CD4-positive, alpha-beta T cell treated with Interleukin-4 for 1 hour (primary cell): ENCODE measurements around the gene NXT1.
"Not testable (repeated sequence)": the region's sequence is repeated elsewhere in the genome, so short reads cannot be mapped to it uniquely, and the experiment has no call there.

Experiments
- DNase-seq, 2 donors: peaks; one replicate each; pipeline ENCODE4 v3.0.0-alpha.2; 2020 to 2022

Gene NXT1

DNA sequence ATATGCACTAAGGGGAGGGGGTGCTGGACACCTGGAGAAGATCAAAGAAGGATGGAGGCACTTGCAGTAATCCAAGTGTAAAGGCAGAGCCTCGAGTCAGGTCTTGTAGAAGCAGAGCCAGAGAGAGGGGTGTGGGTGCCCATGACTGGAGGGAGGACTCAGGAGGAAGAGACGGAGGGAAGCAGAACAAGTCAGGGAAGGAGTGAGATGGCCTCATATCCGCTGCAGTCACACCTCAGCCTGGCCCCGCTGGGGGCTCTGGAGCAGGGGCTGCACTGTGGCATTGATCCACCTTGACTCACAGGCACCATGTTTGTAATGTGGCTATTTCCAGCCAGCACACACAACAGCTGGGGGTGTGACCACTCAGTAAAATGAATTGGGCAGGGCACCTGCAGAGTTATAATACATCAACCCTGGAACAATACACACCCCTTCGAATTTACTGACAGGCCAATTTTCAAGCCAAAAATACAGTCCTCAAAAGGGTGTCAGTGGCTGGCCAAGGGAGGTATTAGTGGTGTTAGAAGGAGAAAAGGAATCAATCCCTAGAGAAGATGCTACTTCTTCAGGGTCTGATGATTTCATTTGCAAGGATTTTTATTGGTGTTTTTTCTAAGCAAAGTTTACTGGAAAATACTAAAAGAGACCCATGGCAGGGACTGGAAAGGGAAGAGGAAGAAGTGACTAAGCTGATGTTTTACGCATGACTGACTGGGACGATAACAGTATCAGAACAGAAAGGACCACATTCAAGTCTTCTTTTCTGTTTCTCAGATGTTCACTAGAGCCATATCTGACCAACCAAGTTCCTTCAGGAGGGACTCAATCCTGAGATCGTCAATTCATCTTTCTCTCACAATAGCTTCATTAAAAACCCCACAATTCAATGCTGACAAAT, 18.9 kb upstream of the NXT1 start:
- no peak for DNase-seq

DNA sequence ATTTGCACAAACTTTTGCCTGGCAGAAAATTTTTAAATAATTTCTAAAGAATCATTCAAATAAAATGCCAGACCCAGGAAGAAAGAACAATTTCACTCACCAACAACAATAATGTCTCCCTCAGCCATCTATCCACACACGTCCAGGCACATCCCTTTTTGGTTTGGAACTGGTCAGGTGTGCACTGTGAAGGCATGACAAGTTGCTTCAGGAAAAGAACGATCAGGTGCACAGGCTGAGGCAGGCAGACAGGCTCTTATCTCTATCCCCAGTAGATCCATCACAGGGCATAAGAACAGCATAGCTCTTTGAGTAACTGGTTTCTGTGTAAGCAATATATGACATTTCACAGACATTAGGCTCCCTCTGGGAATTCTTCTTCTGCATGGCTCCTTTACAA, 18.1 kb upstream of the NXT1 start:
- no peak for DNase-seq

DNA sequence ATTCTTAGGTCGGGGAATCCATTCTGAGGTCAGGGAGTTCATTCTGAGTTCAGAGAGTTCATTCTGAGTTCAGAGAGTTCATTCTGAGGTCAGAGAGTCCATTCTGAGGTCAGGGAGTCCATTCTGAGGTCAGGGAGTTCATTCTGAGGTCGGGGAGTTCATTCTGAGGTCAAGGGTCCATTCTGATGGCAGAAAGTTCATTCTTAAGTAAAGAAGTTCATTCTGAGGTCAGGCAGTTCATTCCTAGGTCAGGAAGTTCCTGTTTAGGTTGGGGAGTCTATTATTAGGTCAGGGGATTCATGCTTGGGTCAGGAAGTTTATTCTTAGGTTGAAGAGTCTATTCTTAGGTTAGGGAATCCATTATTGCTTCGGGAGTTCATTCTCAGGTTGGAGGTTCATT, 16.5 kb upstream of the NXT1 start:
- DNase-seq = no peak

DNA sequence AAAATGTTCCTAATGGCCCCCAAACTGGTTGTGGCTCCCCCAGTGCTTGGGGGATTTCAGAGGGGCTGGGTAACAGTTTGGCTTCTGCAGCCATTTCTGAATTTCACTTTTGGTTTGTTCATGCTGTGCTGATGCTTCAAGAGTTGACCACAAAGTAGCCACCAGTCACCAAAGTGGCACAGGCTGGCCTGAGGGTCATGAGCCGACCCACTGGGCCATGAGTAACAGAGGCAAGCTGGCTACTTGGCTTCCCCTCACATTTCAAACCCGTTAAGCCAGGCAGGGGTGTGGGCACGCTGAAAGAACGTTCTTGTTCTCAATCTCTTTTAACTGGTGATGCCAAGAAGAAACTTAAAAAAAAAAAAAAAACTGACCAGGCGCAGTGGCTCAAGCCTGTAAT, 15.1 kb upstream of the NXT1 start:
- no peak for DNase-seq

DNA sequence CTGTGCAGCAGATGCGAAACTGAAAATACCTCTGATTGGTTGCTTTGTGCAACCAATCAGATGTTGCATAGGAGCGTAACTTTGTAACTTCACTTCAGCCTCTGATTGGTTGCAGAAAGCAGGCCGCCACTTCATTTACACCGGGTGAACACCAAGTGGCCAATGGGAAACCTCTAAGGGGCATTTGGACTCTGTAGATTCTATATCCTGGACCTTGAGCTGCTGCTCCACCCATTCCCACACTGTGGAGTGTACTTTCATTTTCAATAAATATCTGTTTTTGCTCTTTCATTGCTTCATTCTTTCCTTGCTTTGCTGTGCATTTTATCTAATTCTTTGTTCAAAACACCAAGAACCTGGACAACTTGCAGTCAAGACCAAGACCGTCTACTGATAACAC, 14.1 kb upstream of the NXT1 start:
- no peak for DNase-seq

DNA sequence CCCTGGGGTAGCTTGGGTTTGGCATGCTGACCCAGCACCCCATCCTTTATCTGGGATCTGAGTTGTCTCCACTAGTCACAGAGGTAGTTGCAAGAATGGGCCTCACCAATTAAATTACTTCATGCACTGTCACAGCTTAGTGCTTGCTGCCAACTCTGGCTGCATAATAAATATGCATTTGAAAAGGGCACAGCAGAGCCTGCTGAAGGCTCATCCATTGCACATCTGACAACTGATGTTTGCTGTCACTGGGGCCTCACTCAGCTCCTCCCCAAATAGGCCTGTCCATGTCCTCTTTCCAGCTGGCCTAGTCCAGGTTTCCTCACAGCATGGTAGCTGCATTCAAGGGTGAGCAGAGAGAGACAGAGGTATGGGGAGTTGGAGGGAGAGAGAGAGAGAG, 13.3 kb upstream of the NXT1 start:
- DNase-seq = no peak

DNA sequence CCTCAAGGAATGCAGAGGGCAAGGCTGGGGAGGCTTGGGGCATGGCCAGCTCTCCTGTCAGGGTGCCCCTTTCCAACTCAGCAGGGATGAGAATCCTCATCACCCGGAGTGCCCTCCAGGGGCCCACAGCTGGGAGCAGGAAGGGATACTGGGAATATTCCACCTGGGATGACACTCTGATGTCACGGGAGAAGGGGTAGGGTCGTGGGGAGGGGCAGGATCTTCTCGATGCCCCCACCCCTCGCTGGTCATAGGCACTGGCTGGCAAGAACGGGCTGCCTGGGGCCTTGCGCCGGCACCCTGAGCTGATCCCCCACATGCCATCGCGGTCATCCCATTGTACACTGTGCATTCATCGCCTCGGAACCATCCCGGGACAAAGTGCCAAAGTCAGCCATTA, 10.6 kb upstream of the NXT1 start:
- no peak for DNase-seq

DNA sequence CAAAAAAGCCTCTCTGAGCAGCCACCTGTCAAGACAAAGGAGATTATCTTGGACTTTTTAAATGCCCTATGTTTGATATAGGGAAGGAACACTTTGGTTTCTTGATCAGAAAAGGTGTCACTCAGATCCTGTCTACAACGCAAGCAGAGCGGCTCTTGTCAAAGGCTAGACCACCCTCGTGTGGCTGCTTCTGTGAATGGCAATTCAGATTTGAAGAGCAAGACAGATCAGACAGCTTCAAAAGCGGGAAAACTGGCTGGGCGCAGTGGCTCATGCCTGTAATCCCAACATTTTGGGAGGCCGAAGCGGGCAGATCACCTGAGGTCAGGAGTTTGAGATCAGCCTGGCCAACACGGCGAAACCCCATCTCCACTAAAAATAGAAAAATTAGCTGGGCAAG, 10.1 kb upstream of the NXT1 start:
- DNase-seq = peak; percentile 30 to 33

DNA sequence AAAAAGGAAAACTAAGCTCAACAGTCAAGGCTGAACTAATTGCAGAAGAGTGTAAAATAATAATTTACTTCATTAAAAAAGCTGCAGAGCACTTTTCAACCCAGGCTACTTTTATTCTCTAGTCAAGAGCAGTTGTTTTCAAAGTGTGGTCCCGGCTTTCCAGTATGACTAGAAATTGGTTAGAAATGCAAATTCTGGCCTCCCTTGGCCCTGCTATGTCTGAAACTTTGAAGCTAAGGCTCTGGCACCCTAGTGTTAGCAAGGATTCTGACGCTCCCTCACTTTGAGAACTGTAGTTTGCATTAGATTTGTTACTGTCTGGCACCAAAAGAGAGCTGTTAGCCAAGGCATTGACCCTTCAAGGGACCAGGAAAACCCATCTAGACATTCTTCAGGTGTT, 9.5 kb upstream of the NXT1 start:
- DNase-seq = no peak

DNA sequence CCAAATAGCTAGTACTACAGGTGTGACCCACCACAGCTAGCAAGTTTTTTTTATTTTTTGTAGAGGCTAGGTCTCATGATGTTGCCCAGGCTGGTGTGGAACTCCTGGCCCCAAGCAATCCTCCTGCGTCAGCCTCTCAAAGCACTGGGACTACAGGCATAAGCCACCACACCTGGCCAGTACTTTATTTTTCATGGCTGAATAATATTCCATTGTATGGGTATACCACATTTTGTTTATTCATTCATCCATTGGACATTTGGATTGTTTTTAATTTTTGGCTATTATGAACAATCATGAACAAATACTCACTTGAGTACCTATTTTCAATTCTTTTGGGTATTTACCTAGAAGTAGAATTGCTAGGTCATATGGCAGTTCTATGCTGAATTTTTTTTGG, 7.0 kb upstream of the NXT1 start:
- no peak for DNase-seq

DNA sequence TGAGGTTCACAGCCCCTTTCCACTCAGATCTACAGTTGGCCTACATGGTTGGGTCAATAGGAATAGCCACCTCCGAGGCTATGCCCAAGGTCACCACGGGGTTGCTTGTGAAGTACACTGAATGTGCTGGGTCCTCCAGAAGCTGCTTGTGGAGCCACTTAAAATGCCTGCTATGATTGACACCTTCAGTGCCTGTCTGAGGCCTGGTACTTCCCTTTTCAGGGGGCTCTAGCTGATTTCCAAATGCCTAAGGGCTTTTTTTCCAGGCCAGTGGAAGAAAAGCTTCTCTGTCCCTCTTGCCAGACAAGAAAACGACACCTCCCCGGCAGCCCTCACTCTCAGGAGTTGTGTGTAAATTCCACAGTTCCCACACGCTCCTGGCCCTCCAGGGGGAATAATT, 6.3 kb upstream of the NXT1 start:
- DNase-seq = no peak

DNA sequence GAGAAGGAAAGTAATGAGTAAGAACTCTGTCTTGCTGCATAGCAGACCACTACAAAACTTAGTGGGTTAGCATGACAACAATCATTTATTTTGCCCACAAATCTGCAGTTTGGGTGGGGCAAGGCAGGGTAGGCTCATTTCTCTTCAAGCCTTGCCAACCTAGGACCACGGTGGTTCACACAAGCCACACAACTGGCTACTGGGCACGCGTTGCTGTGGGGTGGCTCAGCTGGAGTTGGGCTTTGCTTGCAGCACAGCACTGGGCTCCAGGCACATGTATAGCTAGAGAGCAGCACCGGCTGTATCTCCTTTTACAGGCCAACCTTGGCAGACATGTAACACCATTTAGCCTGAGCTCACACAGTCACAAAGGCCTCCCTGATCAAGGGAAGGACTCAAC, 4.6 kb upstream of the NXT1 start:
- DNase-seq = no peak

DNA sequence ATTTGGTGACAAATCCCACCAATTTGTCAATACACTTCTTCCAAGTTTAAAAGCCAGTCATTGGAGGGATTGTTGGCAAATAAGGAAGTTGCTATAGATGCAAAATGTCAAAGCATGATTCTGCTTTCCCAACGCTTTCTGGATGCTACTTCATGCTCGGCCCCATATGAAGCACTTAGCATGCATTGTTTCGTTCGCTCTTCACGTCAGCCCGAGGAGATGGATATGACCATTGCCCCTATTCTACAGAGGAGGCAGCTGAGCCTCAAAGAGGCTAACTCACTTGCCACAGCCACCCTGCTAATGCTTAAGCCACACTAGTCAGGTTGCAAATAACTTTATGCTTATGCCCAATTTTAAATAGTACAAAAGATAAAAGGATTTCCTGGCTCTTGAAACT, 2.8 kb upstream of the NXT1 start:
- DNase-seq = no peak

DNA sequence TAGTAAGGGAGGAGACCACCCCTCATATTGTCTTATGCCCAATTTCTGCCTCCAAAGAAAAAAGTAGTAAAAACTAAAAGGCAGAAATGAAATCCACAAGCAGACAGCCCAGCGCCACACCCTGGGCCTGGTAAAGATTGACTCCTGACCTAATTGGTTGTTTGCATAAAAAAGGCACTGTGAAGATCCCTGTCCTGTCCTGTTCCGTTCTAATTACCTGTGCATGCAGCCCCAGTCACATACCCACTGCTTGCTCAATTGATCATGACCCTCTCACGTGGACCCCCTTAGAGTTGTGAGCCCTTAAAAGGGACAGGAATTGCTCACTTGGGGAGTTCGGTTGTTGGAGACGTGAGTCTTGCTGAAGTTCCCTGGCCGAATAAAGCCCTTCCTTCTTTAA, 2.1 kb upstream of the NXT1 start:
- DNase-seq = not testable (repeated sequence)

DNA sequence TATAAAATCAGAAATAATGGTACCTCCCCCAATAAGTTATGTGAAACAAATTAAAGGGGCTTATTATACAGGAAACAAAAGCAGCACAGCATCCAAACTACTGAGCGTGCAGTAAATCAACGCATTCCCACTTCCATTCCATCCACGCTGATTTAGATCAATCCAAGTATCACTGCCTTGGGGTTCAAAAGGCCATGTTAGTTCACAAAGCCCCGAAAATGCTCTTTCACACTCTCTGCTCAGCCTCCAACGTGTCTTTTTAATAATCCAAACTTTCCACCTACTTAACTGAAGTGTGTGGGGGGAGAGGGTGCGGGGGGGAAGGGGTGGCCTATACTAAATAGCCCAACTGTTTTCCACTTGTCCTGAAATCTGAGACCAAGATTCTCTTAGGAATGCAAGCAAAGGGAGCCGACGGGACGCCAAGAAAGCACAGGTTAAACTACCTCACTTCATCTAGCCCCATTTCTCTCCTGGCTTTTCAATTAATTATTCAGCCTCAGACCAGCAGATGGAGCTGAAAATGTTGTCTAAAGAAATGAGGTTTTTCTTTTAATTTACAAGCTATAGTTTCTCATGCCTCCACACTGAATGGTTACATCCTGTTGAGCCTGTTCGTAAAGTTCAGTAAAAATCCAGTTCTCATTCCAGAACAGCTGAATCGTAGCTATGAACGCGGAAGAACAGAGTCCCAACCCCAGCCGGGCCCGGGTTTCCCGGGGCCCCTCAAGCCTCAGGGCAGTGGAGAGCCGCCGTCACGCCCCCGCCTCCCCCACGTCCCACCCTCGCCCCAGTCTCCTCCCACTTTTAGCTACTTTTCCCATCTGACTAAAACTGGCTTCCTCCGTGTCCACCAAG, 1.0 kb upstream of the NXT1 start:
- DNase-seq = peak in 1 of 2 donors; percentile 88

DNA sequence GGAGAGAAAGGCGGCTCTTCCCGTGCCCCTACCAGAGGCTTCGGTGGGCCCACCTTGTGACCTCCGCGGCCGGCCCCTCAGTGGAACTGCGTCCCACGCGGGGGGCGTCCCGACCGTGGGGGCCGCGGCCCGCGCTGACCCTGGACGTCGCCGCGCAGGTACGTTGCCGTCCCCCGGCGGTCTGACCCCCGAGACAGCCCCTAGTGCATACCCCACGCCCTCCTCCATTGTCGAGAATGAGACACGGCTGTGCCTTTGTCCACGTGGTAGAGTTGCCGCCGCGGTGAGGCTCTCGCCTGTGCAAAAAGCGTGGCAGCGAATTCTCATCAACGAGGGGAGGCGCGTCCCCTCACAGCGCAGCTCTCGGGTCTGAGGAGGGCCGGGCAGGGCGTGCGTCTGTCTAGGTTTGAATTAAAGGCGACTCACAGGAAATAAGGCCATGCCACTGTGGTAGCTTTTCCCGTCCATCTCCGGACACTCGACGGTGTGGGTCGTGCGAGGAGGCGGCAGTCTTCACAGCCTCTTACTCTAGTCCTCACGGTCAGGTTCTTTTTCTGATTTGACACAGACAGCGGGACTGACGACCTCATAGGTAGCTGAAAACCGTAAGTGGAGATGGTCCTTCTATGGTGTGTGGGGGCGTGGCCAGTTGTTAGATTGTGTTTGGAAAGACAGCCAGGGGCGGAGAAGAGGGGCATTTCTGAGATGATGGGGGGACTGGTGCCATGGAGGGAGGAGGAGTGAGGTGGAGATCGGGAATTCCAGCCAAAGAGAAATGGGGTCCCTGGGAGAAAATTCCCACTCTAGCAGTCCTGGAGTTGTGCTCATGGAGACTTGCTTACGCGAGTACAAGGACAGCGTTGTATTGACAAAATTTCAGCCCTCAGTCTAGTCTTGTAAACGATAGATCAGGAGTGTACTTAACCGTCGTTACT, 580 bp downstream of the NXT1 start:
- DNase-seq = peak; percentile 76 to 77

DNA sequence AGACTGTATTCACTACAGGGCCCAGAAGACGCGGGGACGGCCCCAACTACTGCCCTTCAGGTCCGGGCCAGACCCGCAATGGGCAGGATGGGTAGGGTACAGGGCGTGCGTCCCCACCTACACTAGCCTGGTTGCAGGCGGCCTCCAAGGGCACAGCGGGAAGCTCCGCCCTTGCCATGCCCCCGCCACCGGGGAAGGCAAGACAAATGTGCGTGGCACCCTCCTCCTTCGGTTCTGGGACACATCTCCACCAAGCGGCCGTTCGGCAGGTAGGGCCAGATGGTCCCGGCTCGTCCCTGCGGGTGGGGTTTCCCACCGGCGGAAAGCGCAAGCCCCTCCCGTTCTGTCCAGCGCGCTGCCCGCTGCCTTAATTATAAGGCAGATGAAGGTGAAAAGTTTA, 5.6 kb downstream of the NXT1 start:
- no peak for DNase-seq

DNA sequence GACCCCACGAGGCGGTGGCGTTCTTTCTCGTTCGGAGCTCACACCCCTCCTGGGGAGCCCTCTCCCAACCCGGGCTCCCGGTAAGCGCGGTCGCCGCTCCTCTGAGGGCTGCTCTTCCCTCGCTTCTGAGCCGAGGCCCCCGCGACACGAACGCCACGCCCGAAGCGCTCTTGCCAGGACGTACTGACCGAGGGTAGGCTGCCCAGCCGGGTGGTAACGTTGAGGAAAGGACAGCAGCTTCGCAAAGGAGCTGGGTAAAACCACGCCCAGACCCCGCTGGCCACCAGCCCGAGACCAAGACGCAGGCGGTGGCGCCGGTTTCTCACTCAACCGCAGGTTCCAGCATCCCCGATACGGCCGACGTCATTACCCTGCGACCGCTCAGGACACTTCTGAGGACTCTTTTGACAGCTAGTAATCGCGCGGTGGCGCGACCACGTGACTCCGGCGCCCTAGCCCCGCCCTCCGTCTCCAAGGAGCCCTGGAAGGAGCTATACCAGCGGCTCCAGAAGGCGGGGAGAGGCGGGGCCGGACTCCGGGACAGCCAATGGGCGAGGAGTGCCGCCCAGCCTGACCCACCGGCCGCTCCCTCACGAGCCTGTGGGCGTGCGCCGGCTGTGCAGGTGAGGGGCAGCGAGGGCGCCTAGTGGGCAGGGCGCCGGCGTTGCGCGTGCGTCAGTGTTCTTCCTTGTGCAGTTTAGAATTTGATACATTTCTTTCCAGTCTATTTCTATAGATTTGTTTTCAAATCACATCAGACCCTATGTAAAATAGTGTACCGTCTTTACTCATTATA, 7.4 kb downstream of the NXT1 start:
- DNase-seq = peak; percentile 100

DNA sequence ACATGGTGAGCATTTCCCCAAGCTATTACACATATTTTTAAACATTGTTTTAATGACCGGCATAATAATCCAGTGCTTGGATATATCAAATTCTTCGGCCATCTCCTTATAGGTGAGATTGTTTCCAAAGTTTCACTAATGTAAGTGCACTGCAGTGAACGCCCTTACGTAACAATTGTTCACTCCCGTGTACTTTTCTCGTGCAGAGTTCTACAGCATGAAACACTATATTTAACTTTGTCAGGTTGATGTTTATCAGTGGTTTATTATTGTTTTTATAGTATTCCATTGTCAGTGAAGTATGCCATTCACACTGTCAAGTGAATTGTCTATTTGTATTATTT, 7.9 kb downstream of the NXT1 start:
- DNase-seq = no peak

DNA sequence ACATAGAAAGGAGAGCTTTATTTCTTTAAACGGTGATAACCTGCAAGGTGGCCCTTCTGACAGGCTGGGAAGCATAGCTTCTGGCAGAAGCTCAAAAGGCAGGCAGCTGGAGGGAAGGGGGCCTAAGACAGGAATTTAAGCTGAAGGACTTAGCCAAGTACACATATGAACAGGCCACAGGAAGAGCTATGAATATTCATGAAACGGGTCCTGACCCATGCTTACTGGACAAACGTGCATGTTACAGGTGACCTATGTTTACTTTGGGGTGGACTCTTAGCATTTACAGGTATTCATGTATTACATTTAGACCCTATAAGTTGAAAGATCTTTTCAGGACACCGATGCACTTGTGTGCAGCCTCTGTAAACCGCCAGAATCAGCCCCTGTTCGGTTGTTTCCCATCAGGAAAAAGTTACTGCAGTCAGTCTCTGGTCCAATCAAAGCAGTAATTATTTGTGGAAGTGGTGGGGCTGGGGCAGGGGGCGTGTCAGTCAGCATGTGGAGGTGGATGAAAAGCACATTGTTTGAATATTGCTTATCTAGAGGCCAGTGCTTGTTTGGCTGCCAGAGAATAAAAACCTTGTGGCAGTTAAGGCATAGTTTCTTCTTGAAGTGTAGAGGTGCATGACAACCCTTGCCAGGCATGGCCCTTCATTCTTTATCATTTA, 8.5 kb downstream of the NXT1 start:
- DNase-seq = no peak

DNA sequence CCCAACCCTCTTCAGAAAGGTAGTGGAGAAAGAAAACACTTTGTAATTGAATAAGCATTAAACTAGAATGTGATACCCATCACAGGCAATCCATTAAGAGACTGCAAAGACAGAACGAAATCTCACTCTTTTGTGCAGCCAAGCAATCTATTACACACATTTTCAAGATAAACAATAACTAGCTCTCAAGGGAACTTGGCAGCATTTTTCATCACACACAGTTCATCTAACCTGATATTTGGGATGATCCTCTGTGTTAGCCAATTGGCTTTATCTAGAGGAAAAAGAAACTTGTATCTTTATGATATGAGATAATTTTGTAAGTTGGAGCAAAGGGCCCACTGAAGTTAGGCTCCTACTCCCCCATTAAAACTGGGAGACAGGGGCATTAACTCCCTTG, 9.9 kb downstream of the NXT1 start:
- no peak for DNase-seq

DNA sequence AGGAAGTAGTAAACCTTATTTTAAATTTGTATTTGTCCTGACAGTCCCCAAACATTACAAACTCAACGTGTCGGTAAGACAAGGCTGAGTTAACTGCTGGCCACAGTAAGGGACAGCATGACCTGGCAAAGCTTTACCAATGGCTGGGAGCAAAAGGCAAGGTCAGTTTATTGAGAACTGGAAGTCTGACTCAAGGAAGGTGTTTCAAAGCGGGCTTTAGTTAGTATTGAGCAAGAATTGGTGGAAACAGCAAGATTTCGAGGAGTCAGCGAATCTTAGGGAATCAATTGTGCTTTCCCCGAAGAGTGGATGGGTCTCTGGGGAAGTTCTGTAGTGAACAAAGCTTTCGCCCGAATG, 10.5 kb downstream of the NXT1 start:
- peak in 1 of 2 donors; percentile 36 for DNase-seq
